Measurements from ENCODE around the gene HAL. TPM values are rescaled to one million over a fixed set of nuclear protein-coding genes. Genes with fewer than 3 reads are reported as not detected.

HAL gene
- total RNA-seq, 2 donors from 2014 or later, result 0.52 TPM; not detected in 1

GRCh38 chr12:95949477-95950206, 46.5 kb downstream of the HAL start:
- ATAC-seq (no peak), DNase-seq (no peak)
- no peak overlapping the region for H3K4me3 ChIP-seq
- no peaks in the 10 kb centered on the region for H3K27me3 ChIP-seq
- TF ChIP-seq POLR2A (IDR thresholded peaks at IDR 0.05) (no peak), CTCF (IDR thresholded peaks at IDR 0.05) (no peak)
- H3K9me3 ChIP-seq, result no peaks in the 10 kb centered on the region
- H3K4me1 ChIP-seq, result no peaks in the 10 kb centered on the region
- WGBS, 2 donors, result 43 to 52% methylated on average over 4 of the region's 4 CpGs
- H3K27ac ChIP-seq, result no peak overlapping the region
- intact Hi-C loops (cut with DNase I), result no loop called here
- no peaks in the 10 kb centered on the region for H3K36me3 ChIP-seq (replicated peaks in 1 of 2; ENCODE audit: insufficient read depth in 1 of 2, low read depth in 2 of 2)

GRCh38 chr12:95944108-95944704, 51.9 kb downstream of the HAL start:
- 77 to 87% methylated on average over 10 of the region's 10 CpGs for WGBS, 2 donors
- no peaks in the 10 kb centered on the region for H3K27me3 ChIP-seq
- no peaks in the 10 kb centered on the region for H3K36me3 ChIP-seq (replicated peaks in 1 of 2; ENCODE audit: insufficient read depth in 1 of 2, low read depth in 2 of 2)
- no peak overlapping the region for H3K27ac ChIP-seq
- H3K4me3 ChIP-seq, result no peak overlapping the region
- intact Hi-C loops (cut with DNase I), result no loop called here
- no peak for DNase-seq
- ATAC-seq, result no peak
- TF ChIP-seq CTCF (IDR thresholded peaks at IDR 0.05), result no peak
- TF ChIP-seq POLR2A (IDR thresholded peaks at IDR 0.05), result no peak
- H3K9me3 ChIP-seq, result no peaks in the 10 kb centered on the region
- H3K4me1 ChIP-seq, result peaks cover 10% of the 10 kb centered on the region

- peak; percentile 40 to 65 (median 50) for DNase-seq
- no peaks in the 10 kb centered on the region for H3K27me3 ChIP-seq
- 0% methylated on average over 4 to 18 of the region's 38 CpGs for WGBS, 2 donors
- H3K9me3 ChIP-seq, result no peaks in the 10 kb centered on the region
- intact Hi-C loops (cut with DNase I), result no loop called here
- peaks cover 10% of the 10 kb centered on the region for H3K4me1 ChIP-seq
- TF ChIP-seq CTCF (IDR thresholded peaks at IDR 0.05), result peak in 5 of 7 experiments; percentile 24 to 41 (median 35)
- no peak for TF ChIP-seq POLR2A (IDR thresholded peaks at IDR 0.05)
- peak within 1 kb of the TSS; percentile 70 to 88 (median 86) for H3K27ac ChIP-seq
- no peaks in the 10 kb centered on the region for H3K36me3 ChIP-seq (replicated peaks in 1 of 2; ENCODE audit: insufficient read depth in 1 of 2, low read depth in 2 of 2)
- H3K4me3 ChIP-seq, result peak within 1 kb of the TSS; percentile 74 to 93
- peak; percentile 63 for ATAC-seq
Observed at GRCh38 chr12:95943330-95943842, 52.8 kb downstream of the HAL start, which contains the start of gene AMDHD1. AMDHD1 (plus strand) TSS chr12:95943331; CDS start chr12:95943399, 68 bp downstream.

- peaks cover 10% of the 10 kb centered on the region for H3K4me1 ChIP-seq
- DNase-seq, result peak; percentile 78 to 87 (median 86)
- H3K9me3 ChIP-seq, result no peaks in the 10 kb centered on the region
- peak within 1 kb of the TSS; percentile 70 to 88 (median 86) for H3K27ac ChIP-seq
- no peaks in the 10 kb centered on the region for H3K27me3 ChIP-seq
- peak; percentile 96 for ATAC-seq
- TF ChIP-seq CTCF (IDR thresholded peaks at IDR 0.05) (no peak), POLR2A (IDR thresholded peaks at IDR 0.05) (peak; percentile 17 to 81 (median 75))
- H3K36me3 ChIP-seq (replicated peaks in 1 of 2; ENCODE audit: insufficient read depth in 1 of 2, low read depth in 2 of 2), result no peaks in the 10 kb centered on the region
- intact Hi-C loops (cut with DNase I), result no loop called here
- WGBS, 2 donors, result 0% methylated on average over 31 to 51 of the region's 51 CpGs
- H3K4me3 ChIP-seq, result peak within 1 kb of the TSS; percentile 74 to 93
Observed at GRCh38 chr12:95942524-95943329, 53.4 kb downstream of the HAL start, which contains the start of gene CCDC38. CCDC38 (minus strand) TSS chr12:95942614; CDS start chr12:95936509, 6,105 bp downstream.
